SU-DHL-6 (cell line): Measurements from ENCODE around the gene FXYD7.
"Not testable (repeated sequence)": the region's sequence is repeated elsewhere in the genome, so short reads cannot be mapped to it uniquely, and the experiment has no call there.

ENCODE experiments used
- H2AFZ ChIP-seq: fragments of 200-600 bp; sonication (generic); 2 replicates; pipeline ENCODE4 v1.6.1; 2014; ENCODE audit warnings: low read depth, mild to moderate bottlenecking, moderate library complexity, mixed read lengths, antibody characterized with exemption, low read length; ENCODE audit not compliant: severe bottlenecking
- H3F3A ChIP-seq: fragments of 200-600 bp; shearing (Covaris generic); 2 replicates; pipeline ENCODE4 v1.6.0; 2016; ENCODE audit warnings: antibody characterized with exemption, mild to moderate bottlenecking; ENCODE audit not compliant: insufficient read depth
- H3K27ac ChIP-seq: fragments of 200-600 bp; sonication (generic); 2 replicates; pipeline ENCODE4 v1.5.1; 2016; ENCODE audit warnings: low read depth, mild to moderate bottlenecking, low read length, moderate library complexity, mixed read lengths
- H3K27me3 ChIP-seq: fragments of 200-600 bp; sonication (generic), shearing (Covaris generic); 2 replicates; pipeline ENCODE4 v1.6.0; 2014; ENCODE audit warnings: mild to moderate bottlenecking, low read length
- H3K36me3 ChIP-seq: fragments of 200-600 bp; sonication (generic); 2 replicates; pipeline ENCODE4 v1.6.1; 2014; ENCODE audit warnings: mild to moderate bottlenecking, low read length, mixed read lengths
- H3K4me2 ChIP-seq: fragments of 300-600, 200-600 bp; shearing (Covaris generic), sonication (generic); 2 replicates; pipeline ENCODE4 v1.6.0; 2014; ENCODE audit warnings: low read length, low read depth, mild to moderate bottlenecking; ENCODE audit not compliant: poor library complexity, severe bottlenecking
- H3K4me3 ChIP-seq: fragments of 200-600 bp; sonication (generic); 2 replicates; pipeline ENCODE4 v1.5.1; 2014; ENCODE audit warnings: antibody characterized with exemption, low read length, mild to moderate bottlenecking, mixed read lengths; ENCODE audit not compliant: insufficient read depth, poor library complexity, severe bottlenecking
- H3K79me2 ChIP-seq: fragments of 200-600 bp; sonication (generic); 2 replicates; pipeline ENCODE4 v1.6.1; 2014; ENCODE audit warnings: mild to moderate bottlenecking, low read length, moderate library complexity; ENCODE audit not compliant: insufficient read depth
- H3K9ac ChIP-seq: fragments of 200-600 bp; sonication (generic); 2 replicates; pipeline ENCODE4 v1.7.0; 2014; ENCODE audit warnings: mild to moderate bottlenecking, low read length
- H3K9me2 ChIP-seq: fragments of 200-600 bp; sonication (generic); replicated peaks from 2 replicates; pipeline ENCODE4 v1.6.1; 2014; ENCODE audit warnings: low read length; ENCODE audit not compliant: insufficient read depth
- H3K9me3 ChIP-seq: fragments of 200-600 bp; sonication (generic); 2 replicates; pipeline ENCODE4 v1.6.1; 2014; ENCODE audit warnings: low read length, mixed read lengths; ENCODE audit not compliant: insufficient read depth
- H4K20me1 ChIP-seq: fragments of 200-600 bp; sonication (generic); 2 replicates; pipeline ENCODE4 v1.6.1; 2014; ENCODE audit warnings: low read depth, mild to moderate bottlenecking, antibody characterized with exemption, low read length, moderate library complexity, mixed read lengths
- CTCF ChIP-seq: fragments of 200-600 bp; sonication (generic); IDR thresholded peaks from one replicate; pipeline ENCODE4 v1.5.1; 2017; ENCODE audit warnings: antibody characterized with exemption, mild to moderate bottlenecking, low read length, moderate library complexity; ENCODE audit not compliant: insufficient read depth, poor library complexity, severe bottlenecking
- EZH2phosphoT487 ChIP-seq: fragments of 200-600 bp; sonication (generic), shearing (Covaris generic); conservative IDR thresholded peaks from 2 replicates; pipeline ENCODE4 v1.6.1; 2018; ENCODE audit warnings: mild to moderate bottlenecking, antibody characterized with exemption, low read length, moderate library complexity, mixed read lengths

The FXYD7 gene

GRCh38 chr19:35099155-35099896 is 43.7 kb upstream of the FXYD7 start:
- Histone ChIP-seq H3K9me2 (no peaks in the 10 kb centered on the region), H3K36me3 (no peaks in the 10 kb centered on the region), H3K79me2 (no peaks in the 10 kb centered on the region), H3K4me2 (no peak overlapping the region), H4K20me1 (no peaks in the 10 kb centered on the region), H3K9me3 (no peaks in the 10 kb centered on the region), H3K9ac (no peak overlapping the region), H3K4me3 (no peak overlapping the region), H3K27me3 (no peaks in the 10 kb centered on the region), H2AFZ (no peak overlapping the region), H3K27ac (no peak overlapping the region), H3F3A (peaks cover 5% of the 10 kb centered on the region; the same call in 1 of the 2 replicates)
- TF ChIP-seq EZH2phosphoT487 (no peak), CTCF (no peak)

GRCh38 chr19:35099897-35100275 is 43.2 kb upstream of the FXYD7 start:
- H3K4me2 ChIP-seq = no peak overlapping the region
- no peak overlapping the region for H3K9ac ChIP-seq
- no peaks in the 10 kb centered on the region for H3K9me2 ChIP-seq
- no peak overlapping the region for H3K4me3 ChIP-seq
- H2AFZ ChIP-seq = no peak overlapping the region
- no peak overlapping the region for H3K27ac ChIP-seq
- H3K9me3 ChIP-seq = no peaks in the 10 kb centered on the region
- no peaks in the 10 kb centered on the region for H4K20me1 ChIP-seq
- no peaks in the 10 kb centered on the region for H3F3A ChIP-seq
- H3K36me3 ChIP-seq = no peaks in the 10 kb centered on the region
- no peaks in the 10 kb centered on the region for H3K27me3 ChIP-seq
- no peaks in the 10 kb centered on the region for H3K79me2 ChIP-seq
- TF ChIP-seq EZH2phosphoT487 (no peak), CTCF (no peak)

- Histone ChIP-seq H3K4me3 (no peak overlapping the region), H3K27ac (no peak overlapping the region), H3K9ac (no peak overlapping the region), H2AFZ (no peak overlapping the region), H3K27me3 (no peaks in the 10 kb centered on the region), H3K79me2 (no peaks in the 10 kb centered on the region), H3K9me2 (no peaks in the 10 kb centered on the region), H3K36me3 (no peaks in the 10 kb centered on the region), H4K20me1 (no peaks in the 10 kb centered on the region), H3K4me2 (no peak overlapping the region), H3K9me3 (no peaks in the 10 kb centered on the region), H3F3A (no peaks in the 10 kb centered on the region)
- TF ChIP-seq CTCF (no peak), EZH2phosphoT487 (no peak)
Measured at GRCh38 chr19:35100588-35101533, 42.2 kb upstream of the FXYD7 start.

GRCh38 chr19:35101949-35102348 is 41.1 kb upstream of the FXYD7 start:
- not testable (repeated sequence) for H3K36me3 ChIP-seq, H3K27me3 ChIP-seq, H3K79me2 ChIP-seq, H3K27ac ChIP-seq, H3K4me3 ChIP-seq, H3K9me3 ChIP-seq, H3K9ac ChIP-seq, H4K20me1 ChIP-seq, H3K9me2 ChIP-seq, H2AFZ ChIP-seq, H3K4me2 ChIP-seq, H3F3A ChIP-seq

GRCh38 chr19:35103614-35104013 is 39.4 kb upstream of the FXYD7 start:
- H3K4me2 ChIP-seq, H3K27me3 ChIP-seq, H3K36me3 ChIP-seq, H3K27ac ChIP-seq, H3K9me2 ChIP-seq, H3K9me3 ChIP-seq, H3F3A ChIP-seq, H3K79me2 ChIP-seq, H3K4me3 ChIP-seq, H3K9ac ChIP-seq, H2AFZ ChIP-seq, H4K20me1 ChIP-seq: not testable (repeated sequence)
